HG03064 (cell line): ENCODE data around the gene EIF4B.

Experiments used
- ATAC-seq: cut with Tn5 transposase; IDR thresholded peaks from one replicate; pipeline ENCODE4 v1.9.1; 2021; ENCODE audit warnings: low read depth; ENCODE audit not compliant: unreplicated experiment

The EIF4B gene

GRCh38 chr12:53067074-53067992, 61.1 kb downstream of the EIF4B start:
- no peak for ATAC-seq

GRCh38 chr12:53067993-53068770, 61.9 kb downstream of the EIF4B start:
- no peak for ATAC-seq

- no peak for ATAC-seq
Observed at GRCh38 chr12:53068811-53069585, 62.7 kb downstream of the EIF4B start.

GRCh38 chr12:53069621-53070410, 63.6 kb downstream of the EIF4B start:
- no peak for ATAC-seq

GRCh38 chr12:53070877-53071492, 64.7 kb downstream of the EIF4B start:
- ATAC-seq, result no peak

- no peak for ATAC-seq
Observed at GRCh38 chr12:53071591-53072551, 65.6 kb downstream of the EIF4B start.

GRCh38 chr12:53073881-53074280, 67.6 kb downstream of the EIF4B start:
- ATAC-seq, result no peak

GRCh38 chr12:53074283-53074998, 68.2 kb downstream of the EIF4B start:
- no peak for ATAC-seq

GRCh38 chr12:53074999-53075370, 68.7 kb downstream of the EIF4B start:
- ATAC-seq, result no peak

GRCh38 chr12:53076461-53076860, 70.2 kb downstream of the EIF4B start:
- no peak for ATAC-seq

- ATAC-seq, result no peak
Observed at GRCh38 chr12:53077030-53077429, 70.8 kb downstream of the EIF4B start.

GRCh38 chr12:53078425-53079225, 72.4 kb downstream of the EIF4B start:
- peak; percentile 8 for ATAC-seq

GRCh38 chr12:53079226-53080117, 73.2 kb downstream of the EIF4B start, which contains the start of gene SPRYD3:
Gene SPRYD3, minus strand, starts transcription at chr12:53079390. Its CDS starts 57 bp downstream, at chr12:53079333.
- peak; percentile 96 for ATAC-seq

GRCh38 chr12:53082637-53083175, 76.5 kb downstream of the EIF4B start:
- no peak for ATAC-seq

- ATAC-seq, result no peak
Observed at GRCh38 chr12:53086361-53086760, 80.1 kb downstream of the EIF4B start.

- no peak for ATAC-seq
Observed at GRCh38 chr12:53090105-53090504, 83.8 kb downstream of the EIF4B start.
